ENCODE measurements around the gene PLK2.

PLK2 gene

DNA sequence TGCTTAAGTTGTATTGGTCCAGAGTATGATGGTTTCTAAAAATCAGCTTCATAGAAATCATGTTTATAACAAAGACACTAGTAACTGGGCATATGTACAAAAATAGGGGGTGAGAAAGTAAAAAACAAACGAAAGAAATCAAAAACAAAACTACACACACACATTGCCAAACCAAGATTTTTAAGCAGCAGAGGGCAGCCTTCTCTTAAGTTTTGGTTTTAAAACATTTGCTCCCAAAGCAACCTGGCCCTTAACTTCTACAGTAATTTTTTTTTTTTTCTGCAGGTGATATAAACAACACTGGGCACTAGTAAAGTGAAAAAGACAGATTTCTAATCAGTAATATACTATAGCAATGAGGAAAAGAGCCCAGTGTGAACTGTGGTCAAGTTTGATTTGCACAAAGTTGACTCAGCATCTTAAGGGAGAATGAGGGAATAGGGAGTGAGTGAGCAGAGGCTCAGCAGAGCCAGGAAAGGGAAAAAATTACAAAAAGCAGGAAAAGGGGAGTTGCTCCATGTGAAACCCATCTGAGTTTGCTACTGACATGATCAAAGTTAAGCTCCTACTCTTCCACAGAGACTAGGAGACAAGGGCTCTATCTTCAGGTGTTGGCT lies 18.0 kb upstream of the PLK2 start:
- DNase-seq (ENCODE audit: low spot score) = no peak

DNA sequence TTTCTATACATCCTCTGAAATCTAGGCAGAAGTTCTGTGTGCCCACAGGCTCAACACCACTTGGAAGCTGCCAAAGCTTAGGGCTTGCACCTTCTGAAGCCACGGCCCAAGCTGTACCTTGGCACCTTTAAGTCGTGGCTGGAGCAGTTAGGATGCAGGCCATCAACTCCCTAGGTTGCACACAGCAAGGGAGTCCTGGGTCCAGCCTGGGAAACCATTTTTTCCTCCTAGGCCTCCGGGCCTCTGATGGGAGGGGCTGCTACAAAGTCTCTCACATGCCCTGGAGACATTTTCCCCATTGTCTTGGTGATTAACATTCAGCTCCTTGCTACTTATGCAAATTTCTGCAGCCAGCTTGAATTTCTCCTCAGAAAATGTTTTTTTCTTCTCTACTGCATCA lies 15.5 kb upstream of the PLK2 start:
- no peak for DNase-seq (ENCODE audit: low spot score)

- DNase-seq (ENCODE audit: low spot score) = no peak
These were observed 10.0 kb upstream of the PLK2 start for GRCh38 chr5:58469896-58470295.

DNA sequence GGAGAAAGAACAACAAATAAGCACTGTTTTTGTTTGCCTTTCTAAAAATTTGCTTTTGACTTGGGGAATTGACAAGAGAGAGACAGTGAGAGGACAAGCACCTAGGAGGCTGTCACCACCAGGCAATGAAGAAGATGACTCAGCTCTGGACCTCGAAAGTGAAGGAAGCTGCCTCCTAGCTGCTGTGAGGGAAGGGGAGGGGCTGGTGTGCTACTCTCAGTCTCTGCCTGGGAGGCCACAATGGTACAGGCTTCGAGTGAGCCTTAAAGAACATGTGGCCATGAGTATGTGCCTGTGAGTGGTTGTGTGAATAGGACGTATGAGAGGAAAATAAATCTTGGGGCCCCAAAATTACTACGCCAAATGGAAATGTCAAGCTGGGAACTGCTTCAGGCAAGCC lies 7.1 kb upstream of the PLK2 start:
- DNase-seq (ENCODE audit: low spot score) = no peak

DNA sequence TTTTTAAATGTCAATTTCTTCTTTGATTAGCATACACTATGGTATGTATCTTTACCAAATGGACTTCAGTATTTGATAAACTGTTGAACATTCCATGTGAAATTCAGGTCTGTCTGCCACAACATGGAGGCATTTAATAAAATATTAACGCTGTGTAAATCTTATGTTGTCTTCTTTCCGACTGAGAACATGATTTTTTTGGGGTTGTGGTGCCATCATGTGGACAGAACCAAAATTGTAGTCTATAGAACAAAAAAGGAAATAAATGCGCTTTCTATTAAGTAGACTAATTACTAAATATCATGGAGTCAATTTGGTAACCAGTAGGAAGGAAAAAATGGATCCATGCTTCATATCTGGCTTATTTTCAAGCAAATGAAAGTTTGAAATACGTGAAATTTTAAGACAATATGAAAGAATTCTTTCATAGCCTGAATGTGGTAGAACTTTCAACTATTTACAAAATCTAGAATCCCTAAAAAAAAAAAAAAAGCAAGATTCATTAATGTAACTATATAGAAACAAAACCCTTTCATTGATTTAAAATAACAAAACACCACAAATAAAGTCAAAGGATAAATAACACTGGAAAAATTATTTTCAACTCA lies 2.8 kb upstream of the PLK2 start:
- peak; percentile 22 for DNase-seq (ENCODE audit: low spot score)

GRCh38 chr5:58462154-58462553 lies 2.3 kb upstream of the PLK2 start:
- no peak for DNase-seq (ENCODE audit: low spot score)

DNA sequence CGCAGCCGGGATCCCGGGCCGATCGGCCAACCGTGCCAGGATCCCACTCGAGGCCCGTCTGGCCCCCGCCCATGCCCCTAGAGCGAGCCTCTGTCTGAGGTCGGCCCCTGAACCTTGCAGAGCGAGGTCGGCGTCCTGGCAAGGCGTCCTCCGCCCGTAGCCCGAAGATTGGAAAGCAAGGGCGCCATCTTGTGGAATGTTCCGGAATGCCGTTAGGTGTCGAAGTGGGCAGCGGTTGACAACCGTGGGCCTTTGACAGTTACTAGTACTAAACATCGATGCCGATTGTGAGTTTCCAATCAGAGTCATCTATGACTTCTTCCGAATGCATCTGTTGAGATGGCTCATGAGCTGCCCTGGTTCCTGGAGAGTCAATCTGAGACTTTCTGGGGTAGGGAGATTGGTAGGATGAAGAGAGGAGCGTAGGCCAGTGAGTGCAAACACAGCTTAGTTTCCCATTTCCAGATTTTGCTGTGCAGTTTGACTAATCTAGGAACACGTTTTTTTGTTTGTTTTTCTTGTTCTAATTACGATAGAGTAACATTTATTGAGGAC lies 923 bp upstream of the PLK2 start:
- DNase-seq (ENCODE audit: low spot score) = peak; percentile 84

GRCh38 chr5:58459146-58460001 lies 512 bp downstream of the PLK2 start:
- DNase-seq (ENCODE audit: low spot score) = no peak

DNA sequence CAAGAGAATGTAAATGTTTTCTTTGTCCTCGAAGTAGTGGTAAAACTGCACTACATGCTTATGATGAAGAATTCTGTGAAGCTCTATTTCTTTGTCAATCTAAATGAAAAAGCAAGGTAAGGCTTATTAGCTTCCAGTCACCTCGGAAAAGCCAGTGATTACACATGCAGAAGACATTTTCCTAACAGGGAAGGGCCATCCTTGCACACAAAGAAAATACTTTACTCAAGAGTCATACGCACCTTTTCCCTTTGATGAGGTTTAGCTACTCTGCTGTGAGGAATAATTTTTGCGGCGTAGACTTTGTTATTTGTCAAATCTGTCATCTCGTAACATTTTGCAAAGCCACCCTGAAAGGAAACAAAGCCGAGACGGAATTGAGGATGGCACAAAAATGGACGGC lies 1.1 kb downstream of the PLK2 start:
- DNase-seq (ENCODE audit: low spot score) = no peak

DNA sequence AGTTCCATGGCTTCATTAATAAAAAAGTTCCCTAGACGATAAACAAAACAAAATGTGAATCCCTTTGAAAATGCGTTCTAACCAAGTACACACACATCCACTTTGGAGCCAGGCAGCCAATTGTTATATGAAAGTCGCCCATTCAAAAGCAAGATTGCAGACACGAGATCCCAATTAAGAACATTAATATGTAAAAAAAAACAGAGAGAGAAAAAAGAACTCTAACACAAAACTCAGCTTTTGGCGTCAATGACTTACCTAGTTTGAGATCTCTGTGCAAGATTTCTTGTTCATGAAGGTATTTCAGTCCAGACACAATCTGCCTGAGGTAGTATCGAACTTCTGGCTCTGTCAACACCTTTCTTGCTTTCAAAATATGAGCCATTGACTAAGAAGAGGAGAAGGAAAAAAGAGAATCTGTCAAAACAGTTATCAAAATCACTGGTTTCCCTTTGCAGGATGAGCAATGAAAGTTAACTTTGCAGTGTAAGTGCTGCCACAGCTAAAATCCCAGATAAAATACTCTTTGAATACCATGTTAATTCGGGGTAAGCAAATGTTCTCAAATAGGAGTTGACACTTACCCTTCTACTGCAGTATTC lies 1.6 kb downstream of the PLK2 start:
- no peak for DNase-seq (ENCODE audit: low spot score)

DNA sequence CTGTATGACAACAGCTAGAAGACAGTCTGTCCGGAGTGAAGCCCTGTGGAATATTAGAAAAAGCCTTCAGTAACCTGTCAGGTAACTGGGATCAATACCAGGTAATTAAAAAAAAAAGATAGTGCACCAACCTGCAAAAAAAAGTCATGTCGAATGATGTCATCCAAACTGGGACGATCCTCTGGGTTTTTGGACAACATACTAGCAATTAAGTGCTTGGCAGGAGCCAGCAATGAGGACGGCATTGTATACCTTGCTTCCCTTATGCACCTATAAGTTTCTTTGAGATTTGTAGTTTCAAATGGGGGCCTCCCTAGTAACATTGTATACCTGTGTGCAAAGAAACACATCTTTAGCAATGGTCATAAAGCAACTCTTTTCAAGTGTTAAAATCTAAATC lies 2.8 kb downstream of the PLK2 start:
- DNase-seq (ENCODE audit: low spot score) = no peak

DNA sequence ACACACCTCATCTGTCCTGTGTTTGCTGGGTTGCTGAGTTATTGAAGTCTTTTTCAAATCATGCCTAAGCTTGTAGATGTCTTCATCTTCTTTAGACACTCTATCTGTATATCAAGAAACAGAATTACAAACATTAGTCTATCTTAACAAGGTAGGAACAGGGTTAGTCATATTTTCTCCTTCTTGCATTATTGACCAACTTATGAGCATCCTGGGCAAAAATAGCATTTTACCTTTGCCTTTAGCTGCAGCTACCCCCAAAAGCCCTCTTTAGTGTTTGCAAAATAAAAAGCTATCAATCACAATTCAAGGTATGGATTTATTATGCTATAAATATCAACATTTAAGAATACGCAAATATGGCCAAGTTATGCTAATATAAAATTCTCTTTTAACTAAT lies 3.4 kb downstream of the PLK2 start:
- DNase-seq (ENCODE audit: low spot score) = no peak

DNA sequence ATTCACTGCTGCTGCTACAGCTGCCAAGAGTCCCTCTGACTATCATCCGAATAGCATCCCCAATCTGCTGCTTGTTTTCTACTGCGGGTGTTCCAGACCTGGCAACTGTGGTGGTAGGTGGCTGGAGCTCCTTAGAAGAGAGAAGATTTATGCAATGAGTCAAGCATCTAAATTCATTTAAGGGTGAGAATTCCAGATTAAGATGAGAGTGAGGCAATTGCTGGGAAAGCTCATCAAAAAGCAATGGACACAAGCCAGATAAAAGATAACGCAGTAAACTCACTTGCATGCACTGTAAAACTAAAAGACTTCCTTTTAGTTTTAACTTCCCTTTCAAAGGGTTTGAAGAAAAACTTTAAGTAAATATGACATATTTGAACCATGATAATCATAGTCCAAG lies 3.9 kb downstream of the PLK2 start:
- no peak for DNase-seq (ENCODE audit: low spot score)

- no peak for DNase-seq (ENCODE audit: low spot score)
These were observed 4.4 kb downstream of the PLK2 start for GRCh38 chr5:58455480-58455879.

- DNase-seq (ENCODE audit: low spot score) = no peak
These were observed 4.8 kb downstream of the PLK2 start for GRCh38 chr5:58455066-58455465.

DNA sequence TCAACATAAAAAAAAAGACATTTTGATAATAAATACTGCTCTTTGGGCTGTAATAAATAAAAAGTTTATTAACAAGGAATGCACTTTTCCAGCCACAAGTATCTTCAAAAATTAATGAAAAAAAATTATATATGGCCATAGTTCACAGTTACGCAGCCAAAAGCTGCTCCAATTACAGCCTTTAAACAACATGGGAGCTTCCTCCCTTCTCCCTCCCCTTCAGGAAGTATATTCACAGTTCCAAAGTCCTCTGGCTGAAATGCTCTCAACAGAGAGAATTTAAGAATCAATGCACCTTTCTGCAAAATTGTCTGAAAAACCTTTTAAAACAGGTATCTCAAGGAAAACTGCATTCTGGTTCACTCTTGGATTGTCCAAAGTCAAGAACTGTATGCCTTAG lies 5.9 kb downstream of the PLK2 start:
- no peak for DNase-seq (ENCODE audit: low spot score)

- no peak for DNase-seq (ENCODE audit: low spot score)
These were observed 6.6 kb downstream of the PLK2 start for GRCh38 chr5:58453306-58453705.

GRCh38 chr5:58452566-58453258 lies 7.2 kb downstream of the PLK2 start:
- DNase-seq (ENCODE audit: low spot score) = no peak

DNA sequence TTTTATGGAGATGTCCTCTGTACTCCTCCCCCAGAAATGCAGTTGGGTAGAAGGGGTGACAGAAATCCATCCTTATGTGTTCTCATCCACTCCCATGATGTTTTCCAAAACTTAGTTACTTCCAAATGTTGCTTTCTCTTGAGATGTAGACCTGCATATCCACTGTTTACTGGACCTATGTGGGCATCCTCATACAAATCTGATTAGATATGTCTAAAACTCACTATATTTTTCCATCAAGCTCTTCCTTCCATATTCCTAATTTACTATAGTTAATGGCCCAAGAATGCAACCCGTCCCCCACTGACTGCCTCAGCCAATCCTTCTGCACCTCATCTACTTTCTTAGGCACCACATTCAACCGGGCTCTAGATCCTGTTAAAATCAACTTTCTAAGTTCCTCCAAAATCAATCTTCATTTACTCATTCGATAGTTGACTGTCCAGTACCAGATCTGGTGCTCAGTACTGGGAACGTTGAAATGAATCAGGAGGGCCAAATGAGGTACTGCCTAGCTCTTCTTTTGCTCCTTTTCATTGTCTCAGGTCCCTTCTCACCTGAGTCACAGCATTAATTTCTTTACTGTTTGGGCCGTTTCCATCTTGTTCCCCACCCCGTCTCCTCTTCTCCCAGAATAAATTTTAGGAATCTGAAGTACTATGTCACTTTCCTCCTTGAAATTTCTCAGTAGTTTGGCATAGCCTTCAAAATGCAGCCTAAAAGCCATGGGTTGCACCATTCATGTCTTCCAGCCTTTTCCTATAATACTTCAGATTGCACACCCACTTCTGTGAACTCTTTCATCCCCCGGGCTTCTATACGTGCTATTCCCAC lies 7.9 kb downstream of the PLK2 start:
- DNase-seq (ENCODE audit: low spot score) = no peak

DNA sequence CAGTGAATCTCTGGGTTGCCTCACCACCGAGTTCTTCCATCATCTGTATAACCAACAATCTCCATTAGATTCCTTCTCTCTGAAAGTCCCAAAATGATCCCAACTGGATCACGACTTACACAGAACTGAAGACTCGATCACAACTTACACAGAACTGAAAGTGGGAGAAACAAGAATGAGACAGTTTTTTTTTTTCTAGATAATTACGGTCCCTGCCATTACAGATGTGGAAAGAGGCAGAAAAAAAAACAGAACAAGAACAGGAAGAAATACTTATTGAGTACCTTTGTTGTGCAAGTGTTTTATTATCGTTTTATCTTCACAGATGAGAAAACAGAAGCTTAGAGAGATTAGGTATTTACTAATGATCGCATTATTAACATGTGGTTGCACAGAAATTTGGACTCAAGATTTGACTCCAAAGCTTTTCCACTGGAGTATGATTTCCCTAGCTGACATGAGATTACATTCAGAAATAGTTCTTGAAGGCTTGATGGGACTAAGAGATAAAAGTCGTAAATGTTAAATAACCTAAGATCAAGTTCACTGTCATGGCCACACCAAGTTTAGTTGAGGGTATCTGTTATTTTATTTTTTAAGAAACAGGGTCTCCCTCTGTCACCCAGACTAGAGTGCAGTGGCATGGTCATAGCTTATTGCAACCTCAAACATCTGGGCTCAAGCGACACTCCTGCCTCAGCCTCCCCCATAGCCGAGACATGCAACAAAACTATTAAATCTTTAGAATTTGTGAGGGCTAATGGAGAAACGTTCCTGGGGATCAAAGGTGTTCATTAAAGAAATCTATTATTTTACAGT lies 8.9 kb downstream of the PLK2 start:
- no peak for DNase-seq (ENCODE audit: low spot score)

Measured in D341Med (cell line).